RPMI8226 (cell line): ENCODE measurements around the gene ENPP5.
"Not testable (repeated sequence)": the region's sequence is repeated elsewhere in the genome, so short reads cannot be mapped to it uniquely, and the experiment has no call there.

Source experiments
- DNase-seq: peaks from one replicate; pipeline ENCODE4 v3.0.0-alpha.2; 2015

Gene ENPP5

GRCh38 chr6:46172176-46172575 is 1.4 kb upstream of the ENPP5 start:
- no peak for DNase-seq

- no peak for DNase-seq
Observed at GRCh38 chr6:46160102-46160501, 10.7 kb downstream of the ENPP5 start.

- DNase-seq, result no peak
Observed at GRCh38 chr6:46159229-46159628, 11.6 kb downstream of the ENPP5 start.

GRCh38 chr6:46156701-46157100 is 14.1 kb downstream of the ENPP5 start:
- no peak for DNase-seq

- not testable (repeated sequence) for DNase-seq
Observed at GRCh38 chr6:46149066-46149465, 21.7 kb downstream of the ENPP5 start.

GRCh38 chr6:46144270-46144669 is 26.5 kb downstream of the ENPP5 start:
- DNase-seq, result no peak

GRCh38 chr6:46138281-46138680 is 32.5 kb downstream of the ENPP5 start:
- DNase-seq, result no peak

GRCh38 chr6:46137387-46137786 is 33.4 kb downstream of the ENPP5 start:
- DNase-seq, result no peak

- no peak for DNase-seq
Observed at GRCh38 chr6:46136831-46137230, 33.9 kb downstream of the ENPP5 start.

GRCh38 chr6:46135176-46135575 is 35.6 kb downstream of the ENPP5 start:
- no peak for DNase-seq

- DNase-seq, result no peak
Observed at GRCh38 chr6:46134216-46134615, 36.6 kb downstream of the ENPP5 start.

- DNase-seq, result not testable (repeated sequence)
Observed at GRCh38 chr6:46131291-46131690, 39.5 kb downstream of the ENPP5 start.

GRCh38 chr6:46130666-46131065 is 40.1 kb downstream of the ENPP5 start:
- DNase-seq, result peak; percentile 24

- DNase-seq, result peak; percentile 89
Observed at GRCh38 chr6:46129629-46130511, 40.9 kb downstream of the ENPP5 start, which contains the start of gene ENPP4. Gene ENPP4, plus strand, starts transcription at chr6:46129989. Its CDS starts 9,595 bp downstream, at chr6:46139584.

- no peak for DNase-seq
Observed at GRCh38 chr6:46129291-46129628, 41.5 kb downstream of the ENPP5 start.

- peak; percentile 12 for DNase-seq
Observed at GRCh38 chr6:46128476-46128875, 42.3 kb downstream of the ENPP5 start.

- DNase-seq, result not testable (repeated sequence)
Observed at GRCh38 chr6:46119679-46120078, 51.1 kb downstream of the ENPP5 start.

GRCh38 chr6:46118836-46119235 is 51.9 kb downstream of the ENPP5 start:
- DNase-seq, result no peak

GRCh38 chr6:46118157-46118556 is 52.6 kb downstream of the ENPP5 start:
- no peak for DNase-seq

- DNase-seq, result no peak
Observed at GRCh38 chr6:46116289-46116688, 54.5 kb downstream of the ENPP5 start.

GRCh38 chr6:46115634-46116033 is 55.1 kb downstream of the ENPP5 start:
- no peak for DNase-seq

GRCh38 chr6:46113370-46113769 is 57.4 kb downstream of the ENPP5 start:
- no peak for DNase-seq
